Spleen (tissue), 11 donors: ENCODE measurements around the gene SMAD3. TPM values are rescaled to one million over a fixed set of nuclear protein-coding genes. Genes with fewer than 3 reads are reported as not detected.
"Not testable (repeated sequence)": the region's sequence is repeated elsewhere in the genome, so short reads cannot be mapped to it uniquely, and the experiment has no call there.

ENCODE experiments used
- DNase-seq: peaks from one replicate; pipeline ENCODE4 v3.0.0-alpha.2; 2020
- H3K27ac ChIP-seq, 8 donors: fragments of 200-600 bp; sonication (generic) in 7 of 8; 1 replicate in 4 of 8; 2 replicates in 4 of 8; pipeline versions ENCODE4 v1.5.0 to v1.8.0; 2016 to 2021; ENCODE audit warnings: inconsistent platforms in 4 of 8, mild to moderate bottlenecking in 4 of 8, moderate library complexity in 1 of 8
- H3K27me3 ChIP-seq, 7 donors: fragments of 200-600 bp; sonication (generic) in 6 of 7; replicated peaks in 1 of 7; 1 replicate in 4 of 7; 2 replicates in 3 of 7; pipeline versions ENCODE4 v1.5.0 to v1.8.0; 2016 to 2021; ENCODE audit warnings: inconsistent platforms in 3 of 7, mild to moderate bottlenecking in 1 of 7
- H3K36me3 ChIP-seq, 6 donors: fragments of 200-600 bp; sonication (generic) in 5 of 6; 1 replicate in 4 of 6; 2 replicates in 2 of 6; pipeline versions ENCODE4 v1.5.0 to v1.8.0; 2016 to 2021; ENCODE audit warnings: inconsistent platforms in 2 of 6
- H3K4me1 ChIP-seq, 6 donors: fragments of 200-600 bp; sonication (generic) in 5 of 6; 1 replicate in 3 of 6; 2 replicates in 3 of 6; pipeline versions ENCODE4 v1.5.0 to v1.8.0; 2016 to 2021; ENCODE audit warnings: inconsistent platforms in 3 of 6
- H3K4me3 ChIP-seq, 8 donors: fragments of 200-600 bp; sonication (generic) in 7 of 8; 1 replicate in 4 of 8; 2 replicates in 4 of 8; pipeline versions ENCODE4 v1.5.0 to v1.8.0; 2016 to 2021; ENCODE audit warnings: inconsistent platforms in 4 of 8, mild to moderate bottlenecking in 4 of 8, moderate library complexity in 2 of 8
- H3K9me3 ChIP-seq, 8 donors: fragments of 200-600 bp; sonication (generic) in 7 of 8; 1 replicate in 4 of 8; 2 replicates in 4 of 8; pipeline versions ENCODE4 v1.5.0 to v1.8.0; 2016 to 2021; ENCODE audit warnings: inconsistent platforms in 4 of 8
- POLR2A ChIP-seq, 3 donors: fragments of 450-650 bp; IDR thresholded peaks; one replicate each; pipeline ENCODE4 v1.5.1; 2017; ENCODE audit warnings: antibody characterized with exemption in 3 of 3, mild to moderate bottlenecking in 1 of 3
- POLR2AphosphoS5 ChIP-seq, 3 donors: sonication (generic); formaldehyde crosslinking; IDR thresholded peaks; one replicate each; pipeline ENCODE4 v1.5.1; 2017; ENCODE audit warnings: antibody characterized with exemption in 3 of 3
- WGBS, 5 donors: extraction: QIAGEN DNeasy Blood & Tissue Kit in 3 of 5; methylation state at CpG; one replicate each; pipeline versions ENCODE4 v1.1.5 to v1.1.7; 2013 to 2018; 5-methylcytosine and 5-hydroxymethylcytosine counted together
- intact Hi-C: fragments of 100-400 bp; cut with DNase I; formaldehyde crosslinking; loops from one replicate; pipeline ENCODE4 v1.15.0; 2023; ENCODE audit warnings: low total_unique reads
- polyA plus RNA-seq, 3 donors: library from polyadenylated mRNA; stranded (reverse); fragments of 200-250 nt; gene quantifications; one replicate each; pipeline ENCODE4 v1.2.1, GENCODE V29; 2013
- total RNA-seq, 7 donors: library from RNA; depleted of rRNA in 3 of 7; stranded (reverse); fragments of >200 nt in 3 of 7; fragmentation: NEBNext Ultra II Directional in 4 of 7; extraction: Animal tissue kit (Norgen Biotek cat#: 25700) in 4 of 7; gene quantifications; one replicate each; pipeline versions ENCODE4 v1.1.0 to v1.2.1, GENCODE V29; 2016 to 2021
- TF ChIP-seq, protein P1 (sequence below), 11 experiments: fragments of 200-600 bp in 7 of 11; fragments of 450-650 bp in 4 of 11; sonication (generic) in 4 of 11; IDR thresholded peaks in 8 of 11; conservative IDR thresholded peaks in 3 of 11; 1 replicate in 7 of 11; 2 replicates in 4 of 11; pipeline versions ENCODE4 v1.4.0 to v1.8.0; 2016 to 2021; ENCODE audit warnings: antibody characterized with exemption in 11 of 11, inconsistent platforms in 4 of 11, mild to moderate bottlenecking in 1 of 11
- donor health status: healthy with polysubstance abuse.
- donor health status: DM: no; HTN: no; CAD: no; lungs with moderate emphysema.
- donor health status: DM: no; HTN: no; CAD: no.
- donor health status: Bipolar disorder and iron deficiency.
- donor health status: healthy.
- donor health status: DM: no; HTN: no; CAD: no.
- donor health status: DM: yes; HTN: yes; CAD: no.

The SMAD3 gene
- total and polyA plus RNA-seq, 10 donors, result 8.3 to 78.4 (median 33.7) TPM

DNA sequence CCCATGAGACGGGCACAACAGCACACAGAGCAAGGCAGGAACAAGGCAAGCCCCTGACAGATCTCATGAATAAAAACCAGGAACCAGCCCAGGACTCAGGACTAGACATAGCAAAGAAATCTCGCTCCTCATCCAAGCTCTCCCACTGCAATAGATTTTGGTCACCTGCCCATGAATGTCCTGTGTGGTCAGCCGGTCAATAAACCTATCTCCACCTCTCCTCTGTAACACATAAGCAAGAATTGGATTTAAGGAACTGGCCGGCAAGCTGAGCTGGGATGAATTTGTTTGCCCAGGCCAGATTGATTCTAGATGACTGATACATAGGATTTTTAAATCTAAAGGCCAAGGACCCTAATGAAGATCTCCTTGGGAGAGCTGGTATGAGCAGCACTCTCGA lies 46.3 kb upstream of the SMAD3 start:
- WGBS, 5 donors, result 77 to 91% (median 90%) methylated on average over 5 of the region's 5 CpGs
- intact Hi-C loops, result no loop called here
- Histone ChIP-seq H3K4me1 (peaks cover 5 to 47% (median 20%) of the 10 kb centered on the region in 6 donors), H3K27me3 (no peaks in the 10 kb centered on the region), H3K27ac (no peak overlapping the region), H3K9me3 (no peaks in the 10 kb centered on the region), H3K4me3 (no peak overlapping the region), H3K36me3 (no peaks in the 10 kb centered on the region)
- TF ChIP-seq POLR2AphosphoS5 (IDR thresholded peaks at IDR 0.05) (no peak), POLR2A (IDR thresholded peaks at IDR 0.05) (no peak)
- TF ChIP-seq, protein P1, sequence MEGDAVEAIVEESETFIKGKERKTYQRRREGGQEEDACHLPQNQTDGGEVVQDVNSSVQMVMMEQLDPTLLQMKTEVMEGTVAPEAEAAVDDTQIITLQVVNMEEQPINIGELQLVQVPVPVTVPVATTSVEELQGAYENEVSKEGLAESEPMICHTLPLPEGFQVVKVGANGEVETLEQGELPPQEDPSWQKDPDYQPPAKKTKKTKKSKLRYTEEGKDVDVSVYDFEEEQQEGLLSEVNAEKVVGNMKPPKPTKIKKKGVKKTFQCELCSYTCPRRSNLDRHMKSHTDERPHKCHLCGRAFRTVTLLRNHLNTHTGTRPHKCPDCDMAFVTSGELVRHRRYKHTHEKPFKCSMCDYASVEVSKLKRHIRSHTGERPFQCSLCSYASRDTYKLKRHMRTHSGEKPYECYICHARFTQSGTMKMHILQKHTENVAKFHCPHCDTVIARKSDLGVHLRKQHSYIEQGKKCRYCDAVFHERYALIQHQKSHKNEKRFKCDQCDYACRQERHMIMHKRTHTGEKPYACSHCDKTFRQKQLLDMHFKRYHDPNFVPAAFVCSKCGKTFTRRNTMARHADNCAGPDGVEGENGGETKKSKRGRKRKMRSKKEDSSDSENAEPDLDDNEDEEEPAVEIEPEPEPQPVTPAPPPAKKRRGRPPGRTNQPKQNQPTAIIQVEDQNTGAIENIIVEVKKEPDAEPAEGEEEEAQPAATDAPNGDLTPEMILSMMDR (IDR thresholded peaks at IDR 0.05 in 8 of 11, conservative IDR thresholded peaks at IDR 0.05 in 3 of 11), result no peak
- DNase-seq, result no peak

DNA sequence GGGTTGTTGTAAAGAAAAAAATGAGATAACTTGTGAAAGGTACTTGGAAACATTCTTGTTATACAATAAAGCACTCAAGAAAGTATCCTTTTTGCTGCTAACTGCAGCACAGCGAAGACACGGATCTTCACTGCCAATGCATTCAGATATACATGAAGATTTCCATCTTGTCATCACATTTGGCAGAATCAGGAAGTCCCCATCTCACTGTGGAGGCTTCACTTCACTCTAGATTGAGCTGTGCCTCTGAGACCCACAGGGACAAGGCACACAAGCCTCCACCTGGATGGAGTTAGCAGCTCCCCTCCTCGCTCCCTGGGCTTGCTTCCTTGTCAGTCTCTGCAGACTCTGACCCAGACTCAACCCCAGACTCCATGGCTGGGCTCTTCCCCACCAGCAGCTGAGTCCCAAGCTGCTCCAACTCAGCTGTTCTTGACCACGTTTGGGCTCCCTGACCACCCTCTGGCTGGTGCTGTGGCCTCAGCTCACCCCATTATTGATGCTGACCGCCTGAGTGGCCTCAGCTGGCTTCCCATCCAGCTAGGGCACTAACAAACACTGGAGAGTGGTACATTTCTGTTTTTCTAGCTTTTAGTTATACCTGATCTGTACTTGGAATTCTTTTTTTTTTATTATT lies 45.4 kb upstream of the SMAD3 start:
- intact Hi-C loops, result no loop called here
- TF ChIP-seq POLR2A (IDR thresholded peaks at IDR 0.05) (no peak), POLR2AphosphoS5 (IDR thresholded peaks at IDR 0.05) (no peak)
- TF ChIP-seq, protein P1 (IDR thresholded peaks at IDR 0.05 in 8 of 11, conservative IDR thresholded peaks at IDR 0.05 in 3 of 11), result no peak
- WGBS, 5 donors, result 59 to 85% (median 73%) methylated on average over 5 of the region's 5 CpGs

GRCh38 chr15:67020668-67021067 lies 44.7 kb upstream of the SMAD3 start:
- H3K27me3 ChIP-seq, DNase-seq, H3K4me3 ChIP-seq, H3K36me3 ChIP-seq, H3K27ac ChIP-seq, H3K9me3 ChIP-seq, intact Hi-C loops: not testable (repeated sequence)
- WGBS, 5 donors, result 85 to 100% (median 90%) methylated on average over 2 of the region's 2 CpGs
- H3K4me1 ChIP-seq, result peaks cover 17 to 62% (median 35%) of the 10 kb centered on the region in 6 donors

More for the DNA sequence above, 45.4 kb upstream of the SMAD3 start:
- no peaks in the 10 kb centered on the region for H3K36me3 ChIP-seq
- H3K9me3 ChIP-seq, result no peaks in the 10 kb centered on the region
- H3K27me3 ChIP-seq, result no peaks in the 10 kb centered on the region
- no peak overlapping the region for H3K4me3 ChIP-seq
- peaks cover 10 to 56% (median 28%) of the 10 kb centered on the region in 6 donors for H3K4me1 ChIP-seq
- no peak for DNase-seq
- no peak overlapping the region for H3K27ac ChIP-seq

DNA sequence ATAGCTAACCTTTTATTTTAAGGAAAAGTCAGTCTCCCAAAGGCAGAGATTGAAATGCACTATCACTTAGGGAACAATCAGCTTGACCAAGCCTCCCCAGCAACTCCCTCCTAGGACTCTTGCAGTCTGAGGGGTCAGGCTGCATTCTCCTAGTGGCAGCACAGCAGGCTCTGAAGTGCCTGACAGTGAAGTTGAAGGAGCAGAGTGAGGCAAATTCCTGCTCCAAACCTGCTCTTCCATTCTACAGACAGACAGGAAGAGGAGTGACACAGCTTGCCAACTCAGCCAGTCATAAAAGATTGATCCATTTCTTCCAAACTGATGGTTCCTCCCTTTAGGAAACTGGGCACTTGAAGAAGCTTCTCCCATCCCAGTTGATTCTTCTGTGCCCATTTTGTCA lies 43.9 kb upstream of the SMAD3 start:
- no peaks in the 10 kb centered on the region for H3K36me3 ChIP-seq
- no peaks in the 10 kb centered on the region for H3K9me3 ChIP-seq
- no peak overlapping the region for H3K4me3 ChIP-seq
- peaks cover 20 to 68% (median 42%) of the 10 kb centered on the region in 6 donors for H3K4me1 ChIP-seq
- TF ChIP-seq, protein P1 (IDR thresholded peaks at IDR 0.05 in 8 of 11, conservative IDR thresholded peaks at IDR 0.05 in 3 of 11), result no peak
- TF ChIP-seq POLR2A (IDR thresholded peaks at IDR 0.05), result no peak
- TF ChIP-seq POLR2AphosphoS5 (IDR thresholded peaks at IDR 0.05), result no peak
- H3K27me3 ChIP-seq, result no peaks in the 10 kb centered on the region
- H3K27ac ChIP-seq, result no peak overlapping the region
- intact Hi-C loops, result no loop called here
- DNase-seq, result no peak
